PC-3 (cell line): ENCODE measurements around the gene SEC61B. TPM values are rescaled to one million over a fixed set of nuclear protein-coding genes. Genes with fewer than 3 reads are reported as not detected.

Experiments used
- ATAC-seq: fragments of 200-7000 bp; cut with Tn5 transposase; 2 replicates; pipeline ENCODE4 v1.9.1; 2020; ENCODE audit warnings: mild to moderate bottlenecking, moderate library complexity
- BruUV-seq: library from RNA; stranded (reverse); fragments of 400-500 nt; replicated peaks from 2 replicates; lab custom pipeline; 2021; lab: Mats Ljungman, UMichigan
- CTCF ChIA-PET: fragments of 300-600 bp; sonication (Branson Sonifier 250); formaldehyde crosslinking; loops from one replicate; lab custom pipeline; 2022; ENCODE audit warnings: antibody characterized with exemption; lab: Charles Lee
- POLR2A ChIA-PET: fragments of 300-600 bp; sonication (Branson Sonifier 250); formaldehyde crosslinking; loops from one replicate; lab custom pipeline; 2022; ENCODE audit warnings: antibody characterized with exemption; ENCODE audit not compliant: unreplicated experiment; lab: Charles Lee
- DNase-seq: peaks from one replicate; pipeline ENCODE4 v3.0.0-alpha.2; 2015
- H2AFZ ChIP-seq: fragments of 300-600 bp; sonication (generic); 2 replicates; pipeline ENCODE4 v1.6.0; 2016; ENCODE audit warnings: antibody characterized with exemption, low read length
- H3F3A ChIP-seq: fragments of 300-600 bp; sonication (generic); one replicate; pipeline ENCODE4 v1.6.0; 2017; ENCODE audit warnings: antibody characterized with exemption, low read length, control low read depth, mild to moderate bottlenecking; ENCODE audit not compliant: unreplicated experiment
- H3K27ac ChIP-seq: fragments of 300-600 bp; sonication (generic); 2 replicates; pipeline ENCODE4 v1.5.1; 2016; ENCODE audit warnings: mild to moderate bottlenecking, low read length
- H3K27me3 ChIP-seq: fragments of 300-600 bp; sonication (generic); 2 replicates; pipeline ENCODE4 v1.6.1; 2016; ENCODE audit warnings: low read length, mixed read lengths
- H3K36me3 ChIP-seq: fragments of 300-600 bp; sonication (generic); 2 replicates; pipeline ENCODE4 v1.6.1; 2016; ENCODE audit warnings: low read depth, mixed run types, low read length, mixed read lengths
- H3K4me1 ChIP-seq: fragments of 300-600 bp; sonication (generic); 2 replicates; pipeline ENCODE4 v1.5.1; 2016; ENCODE audit warnings: low read length; ENCODE audit not compliant: insufficient read depth
- H3K4me2 ChIP-seq: fragments of 300-600 bp; sonication (generic); 2 replicates; pipeline ENCODE4 v1.6.0; 2016; ENCODE audit warnings: low read length
- H3K4me3 ChIP-seq: fragments of 300-600 bp; sonication (generic); 2 replicates; pipeline ENCODE4 v1.5.1; 2016; ENCODE audit warnings: mild to moderate bottlenecking, low read length, mixed read lengths
- H3K79me2 ChIP-seq: fragments of 300-600 bp; sonication (generic); 2 replicates; pipeline ENCODE4 v1.6.1; 2017; ENCODE audit warnings: low read length, mixed read lengths
- H3K9ac ChIP-seq: fragments of 300-600 bp; sonication (generic); 2 replicates; pipeline ENCODE4 v1.6.0; 2016; ENCODE audit warnings: mild to moderate bottlenecking, low read length
- H3K9me2 ChIP-seq: fragments of 300-600 bp; sonication (generic); replicated peaks from 2 replicates; pipeline ENCODE4 v1.6.1; 2016; ENCODE audit warnings: mixed run types, low read length, mixed read lengths
- H3K9me3 ChIP-seq: fragments of 300-600 bp; sonication (generic); 2 replicates; pipeline ENCODE4 v1.6.1; 2016; ENCODE audit warnings: low read length, mixed read lengths
- H4K20me1 ChIP-seq: fragments of 300-600 bp; sonication (generic); 2 replicates; pipeline ENCODE4 v1.6.1; 2016; ENCODE audit warnings: low read length, mixed read lengths
- CTCF ChIP-seq: fragments of 300-600 bp; sonication (generic); conservative IDR thresholded peaks from 2 replicates; pipeline ENCODE4 v1.5.1; 2017; ENCODE audit warnings: antibody characterized with exemption, low read depth, mild to moderate bottlenecking, low read length
- EZH2 ChIP-seq: fragments of 300-600 bp; sonication (generic); IDR thresholded peaks from one replicate; pipeline ENCODE4 v1.6.1; 2017; ENCODE audit warnings: antibody characterized with exemption, mild to moderate bottlenecking, low read length; ENCODE audit not compliant: unreplicated experiment
- EZH2phosphoT487 ChIP-seq: fragments of 300-600 bp; sonication (generic); IDR thresholded peaks from 2 replicates; pipeline ENCODE4 v1.6.1; 2018; ENCODE audit warnings: mild to moderate bottlenecking, antibody characterized with exemption, low read length, borderline replicate concordance
- intact Hi-C: fragments of 100-400 bp; cut with micrococcal nuclease; formaldehyde crosslinking; loops from 2 replicates; pipeline ENCODE4 v1.9.0; 2023
- total RNA-seq: library from RNA; depleted of rRNA; stranded (reverse); fragments of >200 nt; gene quantifications from 2 replicates; pipeline ENCODE4 v1.2.3, GENCODE V29; 2014

Gene SEC61B
- total RNA-seq, 1 experiment from 2014 or later, result 107 TPM

DNA sequence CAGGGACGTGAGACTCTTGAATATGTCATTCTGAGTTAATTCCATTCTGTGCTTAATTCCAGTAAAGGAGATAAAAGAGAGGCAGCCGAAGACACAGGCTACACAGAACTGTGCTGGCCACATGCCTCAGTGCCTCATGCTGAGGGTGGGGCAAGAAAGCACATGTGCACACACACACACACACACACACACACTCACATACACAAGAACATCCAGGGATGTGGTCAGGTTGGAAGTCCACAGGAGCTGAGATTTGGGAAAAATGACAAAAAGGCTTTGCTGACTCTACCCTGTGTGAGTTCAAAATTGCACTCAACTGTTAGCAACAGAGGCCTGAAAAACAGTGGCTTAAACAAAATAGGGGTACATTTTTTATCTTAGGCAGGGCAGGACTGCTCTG, 40.9 kb upstream of the SEC61B start:
- H3K9me3 ChIP-seq, result no peaks in the 10 kb centered on the region
- no peaks in the 10 kb centered on the region for H3K27me3 ChIP-seq
- H3K9ac ChIP-seq, result no peak overlapping the region
- ATAC-seq, result no peak
- H3K27ac ChIP-seq, result no peak overlapping the region
- no peaks in the 10 kb centered on the region for H4K20me1 ChIP-seq
- H3F3A ChIP-seq, result no peaks in the 10 kb centered on the region
- TF ChIP-seq EZH2phosphoT487 (no peak), CTCF (no peak), EZH2 (no peak)
- no peak overlapping the region for H3K4me2 ChIP-seq
- BruUV-seq, result no TSS peak
- ChIA-PET POLR2A (no interaction called here), CTCF (no interaction called here)
- no peak for DNase-seq
- H3K79me2 ChIP-seq, result no peaks in the 10 kb centered on the region
- no peak overlapping the region for H3K4me3 ChIP-seq
- intact Hi-C loops, result no loop called here
- H3K4me1 ChIP-seq, result 0 out of 2 replicates have a peak, but pooled peaks cover 5% of the 10 kb centered on the region
- no peaks in the 10 kb centered on the region; the same call in 1 of the 2 replicates for H3K36me3 ChIP-seq
- no peaks in the 10 kb centered on the region for H3K9me2 ChIP-seq
- no peak overlapping the region for H2AFZ ChIP-seq

GRCh38 chr9:99181621-99182020, 40.5 kb upstream of the SEC61B start:
- Histone ChIP-seq H4K20me1 (no peaks in the 10 kb centered on the region), H3K4me1 (0 out of 2 replicates have a peak, but pooled peaks cover 5% of the 10 kb centered on the region), H3K27me3 (no peaks in the 10 kb centered on the region), H3K4me2 (no peak overlapping the region), H3F3A (no peaks in the 10 kb centered on the region), H3K79me2 (no peaks in the 10 kb centered on the region), H2AFZ (no peak overlapping the region), H3K4me3 (no peak overlapping the region), H3K9me2 (no peaks in the 10 kb centered on the region), H3K27ac (no peak overlapping the region), H3K9me3 (no peaks in the 10 kb centered on the region), H3K9ac (no peak overlapping the region), H3K36me3 (no peaks in the 10 kb centered on the region; the same call in 1 of the 2 replicates)
- DNase-seq (no peak), ATAC-seq (no peak)
- TF ChIP-seq EZH2phosphoT487 (no peak), EZH2 (no peak), CTCF (no peak)
- CTCF ChIA-PET, result no interaction called here
- intact Hi-C loops, result no loop called here
- no TSS peak for BruUV-seq
- POLR2A ChIA-PET, result no interaction called here

- TF ChIP-seq EZH2phosphoT487, result no peak
- no peak for TF ChIP-seq CTCF
- no peak for TF ChIP-seq EZH2
- no peaks in the 10 kb centered on the region for H3K9me3 ChIP-seq
- ATAC-seq (no peak), DNase-seq (no peak)
- no peak overlapping the region for H3K4me2 ChIP-seq
- no peak overlapping the region for H3K9ac ChIP-seq
- BruUV-seq, result no TSS peak
- H4K20me1 ChIP-seq, result no peaks in the 10 kb centered on the region
- ChIA-PET CTCF (interaction anchor here (0.6 kb wide), 1 partner anchor 18 kb away, joined by 3 read pairs; no protein-coding TSS in a partner anchor), POLR2A (no interaction called here)
- H3K36me3 ChIP-seq, result no peaks in the 10 kb centered on the region; the same call in 1 of the 2 replicates
- no peaks in the 10 kb centered on the region for H3K9me2 ChIP-seq
- H3K27ac ChIP-seq, result no peak overlapping the region
- intact Hi-C loops, result no loop called here
- H3K27me3 ChIP-seq, result no peaks in the 10 kb centered on the region
- no peak overlapping the region for H3K4me3 ChIP-seq
- no peaks in the 10 kb centered on the region for H3K79me2 ChIP-seq
- H2AFZ ChIP-seq, result no peak overlapping the region
- no peaks in the 10 kb centered on the region for H3F3A ChIP-seq
- H3K4me1 ChIP-seq, result 0 out of 2 replicates have a peak, but pooled peaks cover 5% of the 10 kb centered on the region
Measured at GRCh38 chr9:99182356-99182755, 39.7 kb upstream of the SEC61B start.
